A549 (cell line): ENCODE data around the gene OR1D2. TPM values are rescaled to one million over a fixed set of nuclear protein-coding genes. Genes with fewer than 3 reads are reported as not detected.
"Not testable (repeated sequence)": the region's sequence is repeated elsewhere in the genome, so short reads cannot be mapped to it uniquely, and the experiment has no call there.

Experiments used
- ATAC-seq, 2 experiments: fragments of 200-7000 bp in 1 of 2; fragments of >200 bp in 1 of 2; cut with Nextera tagmentation in 1 of 2; cut with Tn5 transposase in 1 of 2; 3 replicates each; pipeline versions ENCODE4 v1.8.0 to v1.9.1; 2018 to 2020; ENCODE audit warnings: mild to moderate bottlenecking in 1 of 2, moderate library complexity in 1 of 2
- CTCF ChIA-PET: fragments of 300-600 bp; sonication (Branson Sonifier 250); formaldehyde crosslinking; extraction: SDS; loops from one replicate; lab custom pipeline; 2021; ENCODE audit warnings: antibody characterized with exemption, inconsistent platforms; lab: Yijun Ruan, JAX
- POLR2A ChIA-PET: fragments of 350-600 bp; formaldehyde crosslinking; extraction: SDS; loops from one replicate; lab custom pipeline; 2021; ENCODE audit warnings: antibody characterized with exemption, inconsistent platforms; lab: Yijun Ruan, JAX
- DNase-seq, 2 experiments: peaks; one replicate each; pipeline versions ENCODE4 v3.0.0 to v3.0.0-alpha.2; 2011 to 2016; ENCODE audit warnings: low read depth in 1 of 2, low spot score in 1 of 2
- FAIRE-seq: peaks from 2 replicates; lab custom pipeline; 2011; peaks lifted over from hg19 to GRCh38; lab: Jason Lieb, UNC
- H3K27ac ChIP-seq, 2 experiments: fragments of >200 bp; sonication (Bioruptor Twin); formaldehyde crosslinking; 3 replicates each; pipeline ENCODE4 v1.5.1; 2016 to 2017
- H3K4me1 ChIP-seq: fragments of >200 bp; sonication (Bioruptor Twin); formaldehyde crosslinking; 3 replicates; pipeline ENCODE4 v1.6.1; 2016
- H3K4me2 ChIP-seq: fragments of >200 bp; sonication (Bioruptor Twin); formaldehyde crosslinking; 3 replicates; pipeline ENCODE4 v1.6.1; 2016
- H3K4me3 ChIP-seq: fragments of >200 bp; sonication (Bioruptor Twin); formaldehyde crosslinking; 3 replicates; pipeline ENCODE4 v1.5.1; 2016
- H3K9me3 ChIP-seq: fragments of >200 bp; sonication (Bioruptor Twin); formaldehyde crosslinking; 3 replicates; pipeline ENCODE4 v1.6.1; 2016
- CEBPB ChIP-seq, 2 experiments: fragments of >200 bp in 1 of 2; sonication (Bioruptor Twin) in 1 of 2; formaldehyde crosslinking in 1 of 2; IDR thresholded peaks; 2 replicates each; pipeline ENCODE4 v1.6.1; 2012 to 2016
- CHD2 ChIP-seq: fragments of 150-350 bp; IDR thresholded peaks from 2 replicates; pipeline ENCODE4 v1.6.1; 2014; ENCODE audit warnings: low read length; ENCODE audit not compliant: partially characterized antibody
- EHMT2 ChIP-seq: fragments of 200-600 bp; sonication (generic); IDR thresholded peaks from 2 replicates; pipeline ENCODE4 v1.6.1; 2016; ENCODE audit warnings: antibody characterized with exemption, low read depth, mild to moderate bottlenecking, moderate library complexity
- FOSL2 ChIP-seq, 2 experiments: fragments of 450-650 bp in 1 of 2; fragments of >200 bp in 1 of 2; sonication (Bioruptor Twin) in 1 of 2; formaldehyde crosslinking; IDR thresholded peaks; 2 replicates each; pipeline versions ENCODE4 v1.5.0 to v1.6.1; 2016 to 2020; ENCODE audit warnings: mild to moderate bottlenecking in 1 of 2, moderate library complexity in 1 of 2
- FOXS1 ChIP-seq: fragments of 250-450 bp; sonication (Bioruptor Pico); IDR thresholded peaks from 2 replicates; pipeline ENCODE4 v1.5.0; 2020; ENCODE audit warnings: mild to moderate bottlenecking, moderate library complexity
- HDAC2 ChIP-seq: fragments of 200-600 bp; sonication (generic); IDR thresholded peaks from 2 replicates; pipeline ENCODE4 v1.6.1; 2016
- HOXB13 ChIP-seq: fragments of 250-450 bp; sonication (Bioruptor Pico); IDR thresholded peaks from 2 replicates; pipeline ENCODE4 v1.5.0; 2020; ENCODE audit warnings: low read depth, mild to moderate bottlenecking, moderate library complexity
- JUN ChIP-seq, 2 experiments: fragments of >200 bp; sonication (Bioruptor Twin); formaldehyde crosslinking; IDR thresholded peaks; 2 replicates in 1 of 2; 3 replicates in 1 of 2; pipeline ENCODE4 v1.6.1; 2016 to 2017
- MAZ ChIP-seq: fragments of 150-350 bp; IDR thresholded peaks from 2 replicates; pipeline ENCODE4 v1.6.1; 2014; ENCODE audit warnings: antibody characterized with exemption, low read depth, low read length, borderline replicate concordance
- NR3C1 ChIP-seq: fragments of >200 bp; sonication (Bioruptor Twin); formaldehyde crosslinking; IDR thresholded peaks from 3 replicates; pipeline ENCODE4 v1.6.1; 2017
- POLR2A ChIP-seq: IDR thresholded peaks from 2 replicates; pipeline ENCODE4 v1.6.1; 2012; ENCODE audit warnings: mild to moderate bottlenecking, low read length
- RARB ChIP-seq: fragments of 250-450 bp; sonication (Bioruptor Pico); IDR thresholded peaks from 2 replicates; pipeline ENCODE4 v1.8.0; 2021; ENCODE audit warnings: mild to moderate bottlenecking, moderate library complexity
- SMC3 ChIP-seq: fragments of >200 bp; sonication (Bioruptor Twin); formaldehyde crosslinking; IDR thresholded peaks from 3 replicates; pipeline ENCODE4 v1.6.1; 2018; ENCODE audit warnings: inconsistent platforms
- TFCP2L1 ChIP-seq: fragments of 250-450 bp; sonication (Bioruptor Pico); IDR thresholded peaks from 2 replicates; pipeline ENCODE4 v1.5.0; 2021; ENCODE audit warnings: mild to moderate bottlenecking
- TP53 ChIP-seq: fragments of 250-450 bp; sonication (Bioruptor Pico); IDR thresholded peaks from 2 replicates; pipeline ENCODE4 v1.5.0; 2021; ENCODE audit warnings: mild to moderate bottlenecking, moderate library complexity
- ZSCAN20 ChIP-seq: fragments of 250-450 bp; sonication (Bioruptor Pico); IDR thresholded peaks from 2 replicates; pipeline ENCODE4 v1.8.0; 2022; ENCODE audit warnings: mild to moderate bottlenecking, moderate library complexity
- WGBS: methylation state at CpG from one replicate; pipeline ENCODE4 v1.1.6; 2017; ENCODE audit errors: missing lambda C conversion rate; 5-methylcytosine and 5-hydroxymethylcytosine counted together
- polyA plus RNA-seq, 4 experiments: library from polyadenylated mRNA; depleted of rRNA in 3 of 4; stranded (reverse); fragments of >200 nt; fragmentation: RNase III in 1 of 4; extraction: RNeasy Plus Mini Kit Qiagen cat#74134 plus additional on column Dnase treatment in 1 of 4; gene quantifications; 2 replicates in 3 of 4; 3 replicates in 1 of 4; pipeline ENCODE4 v1.2.3, GENCODE V29; 2011 to 2017
- TF ChIP-seq, protein P1 (sequence below): IDR thresholded peaks from 2 replicates; pipeline ENCODE4 v1.6.1; 2012; ENCODE audit warnings: low read depth, borderline replicate concordance
- TF ChIP-seq, protein P2 (sequence below): fragments of >200 bp; sonication (Bioruptor Twin); formaldehyde crosslinking; IDR thresholded peaks from 3 replicates; pipeline ENCODE4 v1.5.1; 2016
- TF ChIP-seq, protein P3 (sequence below): fragments of 250-450 bp; sonication (Bioruptor Pico); IDR thresholded peaks from 2 replicates; pipeline ENCODE4 v1.5.0; 2020; ENCODE audit warnings: low read depth, mild to moderate bottlenecking, moderate library complexity
- TF ChIP-seq, protein P4 (sequence below): fragments of 150-350 bp; IDR thresholded peaks from 2 replicates; pipeline ENCODE4 v1.6.1; 2014; ENCODE audit warnings: low read depth, mild to moderate bottlenecking, low read length
- TF ChIP-seq, protein P5 (sequence below): fragments of >200 bp; sonication (Bioruptor Twin); formaldehyde crosslinking; IDR thresholded peaks from 3 replicates; pipeline ENCODE4 v1.6.1; 2016

Gene OR1D2
- polyA plus RNA-seq, 2 of the 4 experiments (the other 2 are of a cell fraction): not detected

DNA sequence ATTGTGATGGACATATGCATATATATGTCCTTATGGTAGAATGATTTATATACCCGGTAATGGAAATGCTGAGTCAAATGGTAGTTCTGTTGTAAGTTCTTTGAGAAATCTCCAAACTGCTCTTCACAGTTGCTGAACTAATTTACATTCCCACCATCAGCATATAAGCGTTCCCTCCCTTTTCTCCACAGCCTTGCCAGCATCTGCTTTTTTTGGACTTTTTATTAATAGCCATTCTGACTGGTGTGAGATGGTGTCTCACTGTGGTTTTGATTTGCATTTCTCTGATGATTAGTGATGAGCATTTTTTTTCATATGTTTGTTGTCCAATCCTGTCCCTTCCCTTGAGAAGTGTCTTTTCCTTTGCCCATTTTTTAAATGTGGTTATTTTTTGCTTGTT is 49.4 kb downstream of the OR1D2 start:
- H3K4me2 ChIP-seq, ATAC-seq, POLR2A ChIA-PET, H3K9me3 ChIP-seq, DNase-seq, H3K4me1 ChIP-seq, H3K27ac ChIP-seq, CTCF ChIA-PET, FAIRE-seq, H3K4me3 ChIP-seq: not testable (repeated sequence)
- 61% methylated on average over 1 of the region's 2 CpGs for WGBS

DNA sequence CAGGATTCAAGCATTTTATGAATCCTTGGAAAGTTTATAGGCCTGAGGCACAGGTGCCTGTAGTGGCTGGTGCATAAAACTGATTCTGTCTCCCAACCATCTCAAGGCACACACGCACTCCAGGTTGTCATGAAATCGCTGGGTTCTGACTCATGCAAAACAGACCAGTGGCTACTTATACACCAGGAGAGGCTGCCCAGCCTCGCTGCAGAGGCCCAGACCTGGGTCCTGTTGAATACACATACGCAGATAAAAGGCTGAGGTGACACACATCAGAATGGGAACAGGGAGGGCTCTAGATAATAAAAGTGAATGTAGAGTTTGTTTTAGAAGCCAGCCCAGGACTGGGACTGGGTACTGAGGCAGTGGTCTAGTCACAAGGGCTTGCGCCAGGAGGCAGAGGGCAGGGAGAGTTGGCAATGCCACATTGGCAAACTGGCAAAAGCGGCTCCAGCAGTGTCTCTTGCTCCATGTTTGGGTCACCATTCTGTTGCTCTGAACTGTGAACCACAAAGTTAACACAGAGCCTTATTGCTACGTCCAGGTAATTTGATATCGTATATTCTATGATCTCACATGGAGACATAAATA is 54.4 kb downstream of the OR1D2 start:
- TF ChIP-seq, protein P1, sequence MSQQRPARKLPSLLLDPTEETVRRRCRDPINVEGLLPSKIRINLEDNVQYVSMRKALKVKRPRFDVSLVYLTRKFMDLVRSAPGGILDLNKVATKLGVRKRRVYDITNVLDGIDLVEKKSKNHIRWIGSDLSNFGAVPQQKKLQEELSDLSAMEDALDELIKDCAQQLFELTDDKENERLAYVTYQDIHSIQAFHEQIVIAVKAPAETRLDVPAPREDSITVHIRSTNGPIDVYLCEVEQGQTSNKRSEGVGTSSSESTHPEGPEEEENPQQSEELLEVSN: no peak
- TF ChIP-seq, protein P2, sequence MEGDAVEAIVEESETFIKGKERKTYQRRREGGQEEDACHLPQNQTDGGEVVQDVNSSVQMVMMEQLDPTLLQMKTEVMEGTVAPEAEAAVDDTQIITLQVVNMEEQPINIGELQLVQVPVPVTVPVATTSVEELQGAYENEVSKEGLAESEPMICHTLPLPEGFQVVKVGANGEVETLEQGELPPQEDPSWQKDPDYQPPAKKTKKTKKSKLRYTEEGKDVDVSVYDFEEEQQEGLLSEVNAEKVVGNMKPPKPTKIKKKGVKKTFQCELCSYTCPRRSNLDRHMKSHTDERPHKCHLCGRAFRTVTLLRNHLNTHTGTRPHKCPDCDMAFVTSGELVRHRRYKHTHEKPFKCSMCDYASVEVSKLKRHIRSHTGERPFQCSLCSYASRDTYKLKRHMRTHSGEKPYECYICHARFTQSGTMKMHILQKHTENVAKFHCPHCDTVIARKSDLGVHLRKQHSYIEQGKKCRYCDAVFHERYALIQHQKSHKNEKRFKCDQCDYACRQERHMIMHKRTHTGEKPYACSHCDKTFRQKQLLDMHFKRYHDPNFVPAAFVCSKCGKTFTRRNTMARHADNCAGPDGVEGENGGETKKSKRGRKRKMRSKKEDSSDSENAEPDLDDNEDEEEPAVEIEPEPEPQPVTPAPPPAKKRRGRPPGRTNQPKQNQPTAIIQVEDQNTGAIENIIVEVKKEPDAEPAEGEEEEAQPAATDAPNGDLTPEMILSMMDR: no peak
- TF ChIP-seq CHD2: no peak
- TF ChIP-seq, protein P3, sequence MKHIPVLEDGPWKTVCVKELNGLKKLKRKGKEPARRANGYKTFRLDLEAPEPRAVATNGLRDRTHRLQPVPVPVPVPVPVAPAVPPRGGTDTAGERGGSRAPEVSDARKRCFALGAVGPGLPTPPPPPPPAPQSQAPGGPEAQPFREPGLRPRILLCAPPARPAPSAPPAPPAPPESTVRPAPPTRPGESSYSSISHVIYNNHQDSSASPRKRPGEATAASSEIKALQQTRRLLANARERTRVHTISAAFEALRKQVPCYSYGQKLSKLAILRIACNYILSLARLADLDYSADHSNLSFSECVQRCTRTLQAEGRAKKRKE (CRISPR knock-in tag): no peak
- TF ChIP-seq NR3C1: no peak
- no peak for TF ChIP-seq FOXS1 (CRISPR knock-in tag)
- TF ChIP-seq, protein P4, sequence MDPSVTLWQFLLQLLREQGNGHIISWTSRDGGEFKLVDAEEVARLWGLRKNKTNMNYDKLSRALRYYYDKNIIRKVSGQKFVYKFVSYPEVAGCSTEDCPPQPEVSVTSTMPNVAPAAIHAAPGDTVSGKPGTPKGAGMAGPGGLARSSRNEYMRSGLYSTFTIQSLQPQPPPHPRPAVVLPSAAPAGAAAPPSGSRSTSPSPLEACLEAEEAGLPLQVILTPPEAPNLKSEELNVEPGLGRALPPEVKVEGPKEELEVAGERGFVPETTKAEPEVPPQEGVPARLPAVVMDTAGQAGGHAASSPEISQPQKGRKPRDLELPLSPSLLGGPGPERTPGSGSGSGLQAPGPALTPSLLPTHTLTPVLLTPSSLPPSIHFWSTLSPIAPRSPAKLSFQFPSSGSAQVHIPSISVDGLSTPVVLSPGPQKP: no peak
- no peak for TF ChIP-seq CEBPB (IDR thresholded peaks at IDR 0.05)
- no peak for TF ChIP-seq SMC3
- no peak for TF ChIP-seq POLR2A
- no peak for TF ChIP-seq EHMT2
- TF ChIP-seq TFCP2L1 (CRISPR knock-in tag): no peak
- no peak for TF ChIP-seq TP53 (CRISPR knock-in tag)
- Histone ChIP-seq H3K4me3 (peak overlapping the region; percentile 58), H3K4me2 (peak overlapping the region; percentile 82), H3K27ac (no peak overlapping the region), H3K4me1 (peaks cover 8% of the 10 kb centered on the region; the same call in 1 of the 3 replicates), H3K9me3 (0 out of 3 replicates have a peak, but pooled peaks cover 3% of the 10 kb centered on the region)
- ChIA-PET POLR2A (interaction anchor here (1.8 kb wide), 1 partner anchor 598 kb away, joined by 7 read pairs; no protein-coding TSS in a partner anchor), CTCF (interaction anchor here (0.6 to 4.1 kb wide), 23 partner anchors 10 to 686 kb away, joined by 3 to 100 read pairs (median 5); partner anchors contain the start of genes CTNS and SHPK)
- 93% methylated on average over 8 of the region's 8 CpGs for WGBS
- DNase-seq: no peak
- no peak for ATAC-seq
- no peak for FAIRE-seq

DNA sequence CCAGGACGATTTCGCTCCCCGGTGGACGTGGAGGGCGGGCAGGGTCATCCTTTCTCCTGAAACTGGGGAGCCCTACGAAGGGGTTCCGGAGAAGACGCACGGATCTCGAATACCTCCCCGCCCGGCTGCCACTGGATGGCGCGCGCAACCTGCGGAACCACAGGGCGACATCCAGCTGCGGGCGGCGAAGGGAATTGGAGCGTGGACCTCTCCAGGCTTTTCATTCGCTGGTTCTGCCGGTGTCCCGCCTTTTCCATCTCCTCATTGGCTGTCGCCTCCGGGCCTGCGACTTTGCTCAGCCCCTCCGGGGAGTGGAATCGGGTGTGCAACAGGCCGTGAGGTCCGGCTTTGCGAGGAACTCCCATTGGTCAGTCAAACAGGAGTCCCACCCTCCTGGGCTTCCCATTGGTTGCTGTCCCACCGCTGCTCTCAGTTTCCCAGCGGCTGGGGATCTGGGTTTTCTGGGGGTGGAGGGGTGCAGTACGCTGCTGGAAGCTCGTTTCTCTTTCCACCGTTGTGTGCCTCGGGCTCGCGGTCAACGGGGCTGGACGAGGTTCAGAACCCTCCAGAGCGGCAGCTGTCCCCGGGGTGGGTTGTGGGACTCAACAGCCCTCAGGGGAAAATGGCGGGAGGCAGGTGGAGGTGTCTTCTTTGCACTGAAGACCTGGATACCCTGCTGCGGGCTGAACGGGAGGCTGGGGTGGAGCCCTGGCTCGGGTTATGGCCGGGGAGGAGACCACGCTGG is 55.3 kb downstream of the OR1D2 start:
- Histone ChIP-seq H3K4me3 (peak overlapping the region; percentile 58), H3K9me3 (peaks cover 11% of the 10 kb centered on the region), H3K27ac (peak overlapping the region; percentile 74 to 91), H3K4me1 (peaks cover 8% of the 10 kb centered on the region; the same call in 1 of the 3 replicates), H3K4me2 (peak overlapping the region; percentile 82)
- ATAC-seq (peak; percentile 99), FAIRE-seq (peak; percentile 87), DNase-seq (peak; percentile 96 to 99)
- WGBS: 3% methylated on average over 50 of the region's 50 CpGs
- ChIA-PET CTCF (interaction anchor here (0.5 to 4.1 kb wide), 60 partner anchors 9 to 868 kb away, joined by 3 to 100 read pairs (median 4); partner anchors contain the start of genes CTNS, P2RX1 and SHPK), POLR2A (interaction anchor here (0.5 to 1.8 kb wide), 5 partner anchors 205 to 619 kb away, joined by 3 to 9 read pairs (median 4); partner anchors contain the start of genes CTNS and SHPK)
- TF ChIP-seq, protein P2: peak; percentile 95
- TF ChIP-seq SMC3: peak; percentile 86
- TF ChIP-seq, protein P5, sequence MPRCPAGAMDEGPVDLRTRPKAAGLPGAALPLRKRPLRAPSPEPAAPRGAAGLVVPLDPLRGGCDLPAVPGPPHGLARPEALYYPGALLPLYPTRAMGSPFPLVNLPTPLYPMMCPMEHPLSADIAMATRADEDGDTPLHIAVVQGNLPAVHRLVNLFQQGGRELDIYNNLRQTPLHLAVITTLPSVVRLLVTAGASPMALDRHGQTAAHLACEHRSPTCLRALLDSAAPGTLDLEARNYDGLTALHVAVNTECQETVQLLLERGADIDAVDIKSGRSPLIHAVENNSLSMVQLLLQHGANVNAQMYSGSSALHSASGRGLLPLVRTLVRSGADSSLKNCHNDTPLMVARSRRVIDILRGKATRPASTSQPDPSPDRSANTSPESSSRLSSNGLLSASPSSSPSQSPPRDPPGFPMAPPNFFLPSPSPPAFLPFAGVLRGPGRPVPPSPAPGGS: peak; percentile 60; the same call in 1 of the 3 replicates
- TF ChIP-seq JUN (IDR thresholded peaks at IDR 0.05): peak in 1 of 2 experiments; percentile 45; a peak in 2 of 5 replicates
- peak; percentile 80 for TF ChIP-seq POLR2A
- no peak for TF ChIP-seq ZSCAN20 (CRISPR knock-in tag)
- TF ChIP-seq FOSL2 (IDR thresholded peaks at IDR 0.05): no peak
- TF ChIP-seq FOSL2 (CRISPR knock-in tag; IDR thresholded peaks at IDR 0.05): no peak
- no peak for TF ChIP-seq RARB (CRISPR knock-in tag)
- TF ChIP-seq TP53 (CRISPR knock-in tag): no peak
- TF ChIP-seq FOXS1 (CRISPR knock-in tag): no peak
- TF ChIP-seq MAZ: peak; percentile 93
- TF ChIP-seq EHMT2: peak; percentile 52; the same call in 1 of the 2 replicates
- no peak for TF ChIP-seq HDAC2
- no peak for TF ChIP-seq NR3C1
- peak; percentile 47; the same call in 1 of the 2 replicates for TF ChIP-seq HOXB13
